ENCODE measurements around the gene STAT1.
A peak's percentile ranks its signal among the peaks of the same experiment; 100 is the strongest.

DNA sequence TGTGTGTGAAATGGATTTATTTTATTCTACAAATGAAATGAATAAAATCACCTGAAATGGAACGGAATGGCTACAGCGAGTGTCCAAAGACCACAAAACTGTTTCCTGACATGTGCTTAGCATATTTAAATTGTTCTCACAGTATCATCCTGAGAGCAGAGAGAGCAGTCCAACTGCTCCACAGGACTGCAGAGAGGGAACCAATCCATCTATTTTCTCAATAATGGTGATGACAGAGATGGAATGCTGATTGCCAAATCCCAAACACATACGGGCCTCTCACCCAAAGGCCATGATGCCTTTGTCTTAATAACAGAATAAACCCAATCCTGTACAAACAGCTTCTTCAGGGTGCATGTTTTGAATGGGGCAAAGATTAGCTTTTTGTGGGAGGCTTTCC is 41.1 kb downstream of the STAT1 start:
- TF ChIP-seq USF2 (IDR thresholded peaks at IDR 0.05; ENCODE audit: borderline replicate concordance, low read depth, low read length) (no peak), SREBF2 (IDR thresholded peaks at IDR 0.05; ENCODE audit: low read length) (no peak), ESRRA (IDR thresholded peaks at IDR 0.05; ENCODE audit: low read length) (no peak), REST (IDR thresholded peaks at IDR 0.05; ENCODE audit: low read depth, low read length) (no peak), POLR2AphosphoS5 (IDR thresholded peaks at IDR 0.05; ENCODE audit: low read length) (peak; percentile 41; the same call in 1 of the 2 replicates), PAX5 (IDR thresholded peaks at IDR 0.05; ENCODE audit: borderline replicate concordance, low read depth, low read length) (no peak), PML (IDR thresholded peaks at IDR 0.05; ENCODE audit: low read length) (no peak), EZH2 (IDR thresholded peaks at IDR 0.05; ENCODE audit: borderline replicate concordance, control insufficient read depth, low read depth, low read length) (no peak)
- TF ChIP-seq, protein P1, sequence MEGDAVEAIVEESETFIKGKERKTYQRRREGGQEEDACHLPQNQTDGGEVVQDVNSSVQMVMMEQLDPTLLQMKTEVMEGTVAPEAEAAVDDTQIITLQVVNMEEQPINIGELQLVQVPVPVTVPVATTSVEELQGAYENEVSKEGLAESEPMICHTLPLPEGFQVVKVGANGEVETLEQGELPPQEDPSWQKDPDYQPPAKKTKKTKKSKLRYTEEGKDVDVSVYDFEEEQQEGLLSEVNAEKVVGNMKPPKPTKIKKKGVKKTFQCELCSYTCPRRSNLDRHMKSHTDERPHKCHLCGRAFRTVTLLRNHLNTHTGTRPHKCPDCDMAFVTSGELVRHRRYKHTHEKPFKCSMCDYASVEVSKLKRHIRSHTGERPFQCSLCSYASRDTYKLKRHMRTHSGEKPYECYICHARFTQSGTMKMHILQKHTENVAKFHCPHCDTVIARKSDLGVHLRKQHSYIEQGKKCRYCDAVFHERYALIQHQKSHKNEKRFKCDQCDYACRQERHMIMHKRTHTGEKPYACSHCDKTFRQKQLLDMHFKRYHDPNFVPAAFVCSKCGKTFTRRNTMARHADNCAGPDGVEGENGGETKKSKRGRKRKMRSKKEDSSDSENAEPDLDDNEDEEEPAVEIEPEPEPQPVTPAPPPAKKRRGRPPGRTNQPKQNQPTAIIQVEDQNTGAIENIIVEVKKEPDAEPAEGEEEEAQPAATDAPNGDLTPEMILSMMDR (IDR thresholded peaks at IDR 0.05 in 2 of 3, conservative IDR thresholded peaks at IDR 0.05 in 1 of 3; ENCODE audit: control insufficient read depth in 2 of 3, extremely low read depth in 1 of 3, insufficient read depth in 1 of 3, low read depth in 3 of 3, low read length in 3 of 3), result no peak

Data from GM12878 (cell line).